HPDE6-E6E7 (cell line): ENCODE data around the gene AKT1S1.

ENCODE experiments used
- DNase-seq: peaks from one replicate; pipeline ENCODE4 v3.0.0; 2011; ENCODE audit warnings: missing footprints; ENCODE audit errors: extremely low spot score

Gene AKT1S1

DNA sequence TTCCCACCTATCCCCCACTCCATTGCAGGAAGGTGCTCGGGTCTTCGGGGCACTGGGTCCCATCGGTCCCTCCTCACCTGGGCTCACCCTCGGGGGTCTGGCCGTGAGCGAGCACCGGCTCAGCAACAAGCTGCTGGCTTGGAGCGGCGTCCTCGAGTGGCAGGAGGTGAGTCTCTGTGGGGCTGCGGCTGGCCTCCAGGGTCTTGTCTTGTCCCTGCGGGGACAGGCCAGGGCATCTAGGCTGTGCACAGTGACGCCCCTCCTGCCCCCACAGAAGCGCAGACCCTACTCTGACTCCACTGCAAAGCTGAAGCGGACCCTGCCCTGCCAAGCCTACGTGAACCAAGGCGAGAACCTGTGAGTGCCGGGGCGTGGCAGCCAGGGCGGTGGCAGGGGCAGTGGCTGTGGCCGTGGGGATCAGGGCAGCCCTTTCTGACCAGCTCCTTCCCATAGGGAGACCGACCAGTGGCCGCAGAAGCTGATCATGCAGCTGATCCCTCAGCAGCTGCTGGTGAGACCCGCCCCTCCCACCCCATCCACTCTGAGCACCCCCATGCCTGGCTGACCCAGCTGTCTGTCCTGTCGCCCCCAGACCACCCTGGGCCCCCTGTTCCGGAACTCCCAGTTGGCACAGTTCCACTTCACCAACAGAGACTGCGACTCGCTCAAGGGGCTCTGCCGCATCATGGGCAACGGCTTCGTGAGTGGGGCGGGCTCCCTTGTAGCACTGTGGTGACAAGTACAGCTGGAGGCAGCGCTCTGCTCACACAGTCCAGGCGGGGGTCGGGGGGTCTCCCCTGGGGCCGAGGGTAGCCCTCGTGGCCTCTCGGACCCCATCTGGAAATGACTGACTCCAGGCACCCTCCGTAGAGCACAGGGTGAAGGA lies 22.5 kb downstream of the AKT1S1 start:
- no peak for DNase-seq

DNA sequence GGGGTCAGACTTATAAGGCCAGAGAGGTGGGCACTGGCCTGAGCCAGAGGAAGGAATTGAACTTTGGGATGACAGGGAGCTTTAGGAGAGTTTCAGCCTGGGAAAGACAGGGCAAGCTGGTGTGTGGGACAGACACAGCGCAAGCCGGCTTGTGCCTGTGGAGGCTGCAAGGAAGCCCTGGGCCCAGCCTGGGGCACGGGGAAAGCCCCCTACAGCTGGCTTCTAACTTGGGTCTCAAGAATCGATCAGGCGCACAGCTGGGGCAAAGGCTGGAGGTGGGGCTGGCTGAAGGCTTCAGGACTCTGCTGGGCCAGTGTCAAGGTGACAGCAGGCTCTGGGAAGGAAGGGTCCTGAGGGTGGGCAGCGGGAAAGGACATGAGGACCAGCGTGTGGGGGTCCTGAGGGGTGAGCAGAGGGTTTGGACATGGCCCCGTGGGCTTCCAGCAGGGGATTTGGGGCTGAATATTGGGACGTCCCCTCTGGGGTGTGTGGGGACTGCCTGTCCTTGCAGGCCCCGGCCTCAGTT lies 23.2 kb downstream of the AKT1S1 start:
- no peak for DNase-seq

DNA sequence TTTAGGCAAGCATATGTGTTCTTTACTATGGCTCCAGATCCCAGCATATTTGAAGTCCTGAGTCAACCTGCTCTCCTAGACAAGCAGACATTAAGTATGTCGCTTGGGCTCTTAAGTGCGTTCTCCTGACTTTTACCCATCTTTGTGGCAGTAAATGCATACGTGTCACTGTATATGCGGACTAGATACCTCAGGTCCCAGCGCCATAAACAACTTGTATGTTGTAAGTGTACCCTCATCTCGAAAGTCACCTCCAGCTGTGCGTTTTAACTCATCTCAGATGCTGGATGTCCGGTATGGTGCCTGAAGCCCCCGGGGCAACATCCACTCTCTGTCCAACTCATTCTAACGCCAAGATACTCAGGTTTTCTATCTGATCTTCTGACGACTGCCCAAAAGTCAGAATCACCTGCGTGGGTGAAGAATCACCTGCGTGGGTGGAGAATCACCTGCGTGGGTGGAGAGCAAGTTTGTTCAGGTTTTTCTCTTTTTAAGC lies 24.5 kb downstream of the AKT1S1 start:
- DNase-seq: no peak

DNA sequence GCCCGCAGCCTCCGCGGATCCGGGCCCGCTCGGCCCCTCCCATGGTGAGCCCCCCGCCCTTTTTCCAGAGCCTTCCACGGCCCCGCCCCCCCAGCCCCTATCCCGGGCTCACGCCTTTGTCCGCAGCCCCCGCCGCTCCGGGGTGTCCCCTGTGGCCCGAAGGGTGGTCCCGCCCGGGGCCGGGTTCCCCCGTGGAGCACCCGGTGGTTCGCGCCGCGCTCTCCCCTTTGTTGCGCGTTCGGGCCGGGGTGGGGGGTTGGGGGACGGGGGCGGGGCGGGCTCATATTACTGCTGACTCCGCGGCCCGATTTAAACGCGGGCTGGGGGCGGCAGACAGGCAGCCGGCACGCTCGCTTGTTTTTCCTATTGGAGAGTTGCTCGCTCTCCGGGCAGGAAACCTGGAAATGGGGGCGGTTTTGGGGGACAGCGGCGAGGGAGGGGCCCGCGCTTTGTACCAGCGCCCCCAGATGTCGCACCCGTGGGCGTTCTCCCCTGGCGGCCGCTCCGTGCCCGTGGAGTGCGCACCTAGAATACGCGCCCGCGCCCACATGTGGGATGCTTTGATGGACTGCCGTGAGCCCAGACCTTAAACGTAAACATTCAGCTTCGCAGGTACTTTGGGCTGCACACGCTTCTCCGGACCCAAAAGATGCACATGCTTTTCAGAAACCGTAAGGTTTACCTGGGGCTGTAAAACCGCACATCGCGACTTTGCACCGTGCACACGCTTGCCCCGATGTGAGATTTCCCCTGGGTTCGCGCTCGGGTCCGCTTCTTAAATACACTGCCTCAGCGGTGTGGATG lies 25.5 kb downstream of the AKT1S1 start:
- no peak for DNase-seq

DNA sequence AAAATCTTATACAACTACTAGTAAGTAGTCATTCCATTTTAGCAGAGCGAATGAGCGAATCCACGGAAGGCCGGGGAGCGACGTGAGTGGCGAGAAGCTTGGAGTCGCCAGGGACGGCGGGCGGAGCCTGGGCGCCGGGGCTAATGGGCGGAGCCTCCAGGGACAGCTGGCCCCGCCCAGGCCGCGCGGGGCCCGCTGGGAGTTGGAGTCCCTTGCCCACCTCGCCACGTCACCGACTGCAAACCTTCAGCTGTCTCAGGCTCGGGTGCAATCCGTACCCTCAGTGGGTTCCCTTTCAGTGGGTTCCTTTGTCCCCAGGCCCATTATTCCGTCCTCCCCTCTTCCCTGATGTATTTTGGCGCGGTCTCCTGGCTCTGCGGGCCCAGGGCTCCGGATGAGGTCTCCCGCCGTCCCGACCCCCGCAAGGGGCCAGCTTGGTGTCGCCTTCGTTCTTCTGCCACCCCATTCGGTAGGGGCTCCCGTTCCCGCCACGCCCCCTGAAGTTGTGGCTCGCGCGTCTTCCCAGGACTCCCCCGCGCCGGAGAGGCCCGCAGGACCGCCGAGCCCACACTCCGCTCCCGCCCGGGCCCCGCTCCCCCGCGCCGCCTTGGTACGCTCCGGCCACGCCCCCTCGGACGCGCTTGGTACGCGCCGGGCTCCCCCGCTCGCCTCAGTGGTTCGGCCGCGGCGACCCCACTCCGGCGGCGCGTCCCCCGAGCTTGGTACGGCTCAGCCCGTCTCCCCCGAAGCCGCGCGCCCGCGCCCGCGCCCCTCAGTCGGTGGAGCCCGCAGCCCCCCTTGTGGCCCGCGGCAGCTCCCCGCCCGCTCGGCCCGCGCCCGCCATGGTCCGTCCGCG lies 26.4 kb downstream of the AKT1S1 start, which contains the start of gene PTOV1:
Gene PTOV1, plus strand, starts transcription at position 673 of the 856 bp plus-strand sequence.
- peak; percentile 97 for DNase-seq

DNA sequence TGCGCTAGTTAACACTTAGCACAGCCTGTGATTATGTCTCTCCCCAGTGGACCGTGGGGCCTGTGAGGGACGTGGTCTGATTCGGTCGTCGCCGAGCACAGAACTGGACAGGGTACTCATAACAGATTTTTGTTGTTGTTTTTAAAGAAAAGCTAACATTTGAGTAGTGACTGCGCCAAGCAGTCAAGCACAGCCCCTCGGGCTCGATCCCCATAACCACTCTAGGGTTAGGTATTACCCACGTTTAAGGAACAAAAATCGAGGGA lies 27.0 kb downstream of the AKT1S1 start:
- DNase-seq: no peak

DNA sequence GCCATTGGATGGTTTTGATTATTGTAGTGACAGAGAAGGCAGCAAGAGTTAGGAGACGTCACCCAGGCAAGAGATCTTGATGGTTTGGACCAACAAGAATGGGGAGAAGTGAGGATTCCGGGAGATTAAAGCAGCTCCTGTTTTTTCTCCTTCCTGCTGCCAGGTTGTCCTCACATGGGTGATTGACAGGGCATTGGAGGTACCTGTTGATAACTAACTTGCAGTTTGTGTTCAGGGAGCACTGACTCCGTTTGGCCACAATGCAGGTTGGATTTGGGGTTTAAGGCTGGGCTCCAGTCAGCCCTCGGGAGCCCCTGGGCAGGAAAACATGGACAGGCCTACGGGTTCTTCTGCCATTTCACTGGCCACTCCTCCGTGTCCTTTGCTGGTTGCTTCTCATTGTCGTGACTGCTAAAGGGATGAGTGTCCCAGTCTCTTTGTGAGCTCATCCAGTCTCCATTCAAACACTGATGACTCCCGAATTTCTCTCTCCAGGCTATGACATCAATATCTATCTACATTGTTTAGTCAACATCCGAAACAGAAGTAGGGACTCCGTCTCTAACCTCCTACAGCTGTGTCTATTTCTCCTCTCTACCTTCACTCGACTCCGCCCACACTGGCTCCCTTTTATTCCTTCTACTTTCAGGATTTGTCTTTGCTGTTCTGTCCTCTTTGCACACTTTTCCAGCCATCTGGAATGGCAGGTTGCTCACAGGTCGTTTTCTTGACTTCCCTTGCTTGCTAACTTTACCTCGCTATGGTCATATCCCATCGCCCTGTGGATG lies 27.5 kb downstream of the AKT1S1 start:
- no peak for DNase-seq

DNA sequence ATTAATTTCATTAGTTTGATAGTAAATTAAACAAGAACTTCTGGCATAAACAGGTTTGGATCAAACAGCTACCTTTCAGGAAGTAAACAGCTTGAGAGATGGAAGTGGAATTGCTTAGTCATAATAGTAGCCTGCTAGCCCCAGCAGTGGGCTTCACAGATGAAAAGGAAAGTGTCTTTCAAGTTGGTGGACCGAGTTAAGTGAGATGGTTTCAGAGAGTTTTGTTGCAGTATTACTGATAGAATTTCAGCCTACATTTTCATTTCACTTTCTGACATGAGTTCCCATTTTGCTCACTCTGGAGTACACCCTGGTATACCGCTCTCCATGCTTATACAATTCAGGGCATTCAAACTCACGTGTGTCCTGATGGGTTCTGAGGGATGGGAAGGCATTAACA lies 28.2 kb downstream of the AKT1S1 start:
- no peak for DNase-seq

DNA sequence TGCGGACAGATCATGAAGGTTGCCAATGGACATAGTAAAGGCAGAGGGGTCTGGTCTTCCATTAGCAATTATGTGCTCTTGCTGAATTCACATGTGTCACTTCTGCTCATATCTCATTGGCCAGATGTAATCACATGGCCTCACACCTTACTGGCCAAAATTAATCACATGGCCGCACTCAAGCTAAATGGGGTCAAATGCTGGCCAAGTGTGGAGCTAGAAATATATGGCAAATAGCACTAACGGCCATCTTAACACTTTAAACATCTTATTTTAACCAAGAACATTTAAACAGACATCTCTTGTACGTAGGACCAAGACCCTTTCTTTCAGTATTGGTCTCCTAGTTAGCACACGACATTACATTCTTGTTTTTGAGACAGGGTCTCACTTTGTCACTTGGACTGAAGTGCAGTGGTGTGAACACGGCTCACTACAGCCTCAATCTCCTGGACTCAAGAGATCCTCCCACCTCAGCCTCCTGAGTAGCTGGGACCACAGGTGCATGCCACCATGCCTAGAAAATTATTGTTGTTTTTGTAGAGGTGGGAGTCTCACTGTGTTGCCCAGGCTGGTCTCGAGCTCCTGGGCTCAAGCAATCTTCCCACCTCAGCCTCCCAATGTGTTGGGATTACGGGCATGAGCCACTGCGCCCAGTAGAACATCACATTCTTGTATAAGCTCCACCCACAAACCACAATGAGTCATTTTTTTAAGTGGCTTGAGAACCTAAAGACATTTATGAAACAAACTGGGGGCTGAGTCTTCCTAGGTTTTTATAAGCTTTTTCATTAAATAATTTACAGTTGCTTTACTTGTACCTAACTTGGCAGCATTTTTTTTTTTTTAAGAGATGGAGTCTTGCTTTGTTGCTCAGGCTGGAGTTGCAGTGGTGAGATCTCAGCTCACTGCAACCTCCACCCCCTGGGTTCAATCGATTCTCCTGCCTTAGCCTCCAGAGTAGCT lies 29.1 kb downstream of the AKT1S1 start:
- DNase-seq: no peak

DNA sequence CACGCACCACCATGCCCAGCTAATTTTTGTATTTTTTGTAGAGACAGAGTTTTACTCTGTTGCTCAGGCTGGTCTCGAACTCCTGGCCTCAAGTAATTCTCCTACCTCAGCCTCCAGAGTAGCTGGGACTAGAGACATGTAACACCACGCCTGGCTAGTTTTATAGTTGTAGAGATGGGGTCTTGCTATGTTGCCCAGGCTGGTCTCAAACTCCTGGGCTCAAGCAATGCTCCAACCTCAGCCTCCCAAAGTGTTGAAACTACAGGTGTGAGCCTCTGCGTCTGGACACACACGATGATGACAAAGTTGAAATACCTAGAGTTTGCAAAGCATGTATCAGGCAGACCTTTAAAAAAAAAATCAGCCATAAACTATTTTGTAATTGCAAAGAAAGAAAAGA lies 30.7 kb downstream of the AKT1S1 start:
- DNase-seq: no peak

DNA sequence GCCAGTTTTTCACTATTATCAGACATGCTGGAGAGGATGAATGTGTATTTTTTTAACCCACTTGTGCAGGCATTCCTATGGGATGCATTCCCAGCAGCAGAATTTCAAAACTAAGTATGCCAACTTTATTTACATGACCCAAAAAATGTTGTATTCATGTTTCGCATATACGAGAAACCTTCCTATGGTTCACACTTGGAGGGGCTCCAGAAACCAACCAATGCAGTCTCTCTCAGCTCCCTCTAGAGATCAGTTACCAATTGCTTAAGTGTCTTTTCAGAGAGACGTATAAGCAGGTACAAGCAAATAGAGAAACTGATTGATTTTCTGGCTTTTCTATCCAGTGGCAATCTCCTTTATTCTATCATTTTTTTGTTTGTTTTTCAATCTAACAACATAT lies 31.7 kb downstream of the AKT1S1 start:
- DNase-seq: no peak

DNA sequence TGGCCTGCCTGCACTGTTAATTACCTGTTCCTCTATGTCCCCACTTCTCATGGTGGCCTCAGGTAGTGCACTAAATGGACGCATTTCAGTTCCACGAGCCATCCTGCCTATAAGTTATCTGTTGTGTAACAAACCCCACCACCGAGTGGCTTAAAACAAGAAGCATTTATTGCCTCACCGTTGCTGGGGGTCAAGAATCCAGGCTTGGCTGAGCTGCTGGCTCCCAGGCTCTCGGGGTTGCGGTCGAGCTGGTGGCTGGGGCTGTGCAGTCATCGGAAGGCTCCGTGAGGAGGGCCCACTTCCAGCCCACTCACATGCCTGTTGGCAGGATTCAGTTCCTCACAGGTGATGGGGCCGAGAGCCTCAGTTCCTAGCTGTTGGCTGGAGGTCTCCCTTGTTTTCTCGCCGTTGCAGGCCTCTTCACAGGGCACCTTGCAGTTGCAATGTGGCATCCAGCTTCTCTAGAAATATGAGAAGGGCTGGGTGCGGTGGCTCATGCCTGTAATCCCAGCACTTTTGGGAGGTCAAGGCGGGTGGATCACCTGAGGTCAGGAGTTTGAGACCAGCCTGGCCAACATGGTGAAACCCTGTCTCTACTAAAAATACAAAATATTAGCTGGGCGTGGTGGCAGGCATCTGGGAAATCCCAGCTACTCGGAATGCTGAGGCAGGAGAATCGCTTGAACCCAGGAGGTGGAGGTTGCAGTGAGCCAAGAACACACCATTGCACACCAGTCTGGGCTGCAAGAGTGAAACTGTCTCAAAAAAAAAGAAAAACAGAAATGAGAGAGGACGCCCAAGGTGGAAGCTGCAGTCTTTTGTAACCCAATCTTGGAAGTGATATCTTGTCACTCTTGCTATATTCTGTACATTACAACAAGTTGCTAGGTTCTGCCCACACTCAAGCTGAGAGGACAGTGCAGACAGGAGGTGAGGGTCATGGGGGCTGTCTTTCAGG lies 32.7 kb downstream of the AKT1S1 start:
- no peak for DNase-seq

DNA sequence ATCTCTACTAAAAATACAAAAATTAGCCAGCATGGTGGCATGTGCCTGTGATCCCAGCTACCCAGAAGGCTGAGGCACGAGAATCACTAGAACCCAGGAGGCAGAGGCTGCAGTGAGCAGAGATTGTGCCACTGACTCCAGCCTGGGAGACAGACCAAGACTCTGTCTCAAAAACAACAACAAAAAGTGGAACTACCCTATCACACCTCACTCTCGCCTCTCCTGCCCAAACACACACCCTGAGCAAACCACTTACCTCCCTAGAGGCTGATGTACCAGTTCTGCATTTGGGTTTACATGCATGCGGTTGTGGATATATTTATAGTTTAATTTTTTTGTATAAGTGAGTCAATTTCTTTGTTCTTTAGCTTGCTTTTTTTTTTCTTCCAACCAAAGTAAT lies 33.9 kb downstream of the AKT1S1 start:
- no peak for DNase-seq

DNA sequence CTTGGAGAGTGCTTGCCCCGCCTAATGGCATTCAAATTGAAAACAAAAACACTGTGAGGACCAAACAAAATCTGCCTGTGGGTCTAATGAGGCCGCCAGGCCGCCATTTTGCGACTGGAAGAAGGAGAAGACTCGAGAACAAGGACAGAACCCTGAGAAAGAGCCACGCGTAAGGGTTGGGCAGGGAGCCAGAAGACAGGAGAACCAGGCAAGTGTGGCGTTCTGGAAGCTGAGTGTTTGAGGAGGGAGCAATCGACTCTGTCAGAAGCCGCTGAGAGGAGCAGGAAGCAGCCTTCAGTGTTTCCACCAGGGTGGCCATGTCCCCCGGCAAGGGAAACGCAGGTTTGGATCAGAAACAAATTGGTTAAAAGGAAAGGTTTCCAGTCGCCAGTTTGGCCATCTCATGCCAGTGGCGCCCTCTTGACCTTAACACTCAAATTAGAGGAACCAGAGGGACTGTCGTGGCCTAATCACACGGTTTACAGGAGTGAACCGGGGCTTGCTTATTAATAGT lies 36.4 kb downstream of the AKT1S1 start:
- no peak for DNase-seq

DNA sequence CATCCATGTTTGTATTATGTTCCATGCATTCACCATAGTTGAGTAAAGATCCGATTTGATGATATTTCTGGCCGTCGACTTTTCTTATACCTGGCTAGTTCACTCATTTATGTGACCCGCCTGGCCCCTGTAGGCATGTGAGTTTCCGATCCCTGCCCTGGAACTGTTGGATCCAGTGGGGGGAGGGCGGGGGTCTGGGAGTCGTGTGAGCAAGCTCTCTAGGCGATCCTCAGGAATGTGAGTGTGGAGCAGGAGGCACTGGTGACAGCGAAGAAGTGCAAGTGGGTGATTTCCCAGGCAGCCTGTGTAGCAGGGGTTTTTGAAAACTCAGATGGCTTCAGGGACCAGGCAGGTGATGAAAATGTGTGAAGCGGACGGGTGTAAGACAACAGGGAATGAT lies 36.8 kb downstream of the AKT1S1 start:
- no peak for DNase-seq

DNA sequence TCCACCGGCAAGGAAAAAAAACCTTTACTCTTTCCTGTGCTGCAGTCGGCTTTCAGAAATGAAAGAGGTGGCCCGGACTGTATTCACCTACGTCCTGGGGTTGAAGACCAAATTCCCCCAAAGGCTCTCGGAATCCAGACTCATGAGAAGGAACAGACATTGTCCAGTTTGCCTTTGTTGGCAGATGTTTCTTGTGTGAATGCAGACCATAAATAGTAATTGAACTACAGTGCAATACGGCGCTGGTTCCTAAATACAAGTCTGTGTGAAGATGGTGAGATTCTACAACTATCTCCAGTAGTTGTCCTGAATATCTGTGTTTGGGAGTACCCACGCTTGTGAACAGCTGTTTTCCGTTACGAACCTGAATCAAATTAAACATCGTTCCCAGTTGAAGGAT lies 37.4 kb downstream of the AKT1S1 start:
- DNase-seq: no peak

DNA sequence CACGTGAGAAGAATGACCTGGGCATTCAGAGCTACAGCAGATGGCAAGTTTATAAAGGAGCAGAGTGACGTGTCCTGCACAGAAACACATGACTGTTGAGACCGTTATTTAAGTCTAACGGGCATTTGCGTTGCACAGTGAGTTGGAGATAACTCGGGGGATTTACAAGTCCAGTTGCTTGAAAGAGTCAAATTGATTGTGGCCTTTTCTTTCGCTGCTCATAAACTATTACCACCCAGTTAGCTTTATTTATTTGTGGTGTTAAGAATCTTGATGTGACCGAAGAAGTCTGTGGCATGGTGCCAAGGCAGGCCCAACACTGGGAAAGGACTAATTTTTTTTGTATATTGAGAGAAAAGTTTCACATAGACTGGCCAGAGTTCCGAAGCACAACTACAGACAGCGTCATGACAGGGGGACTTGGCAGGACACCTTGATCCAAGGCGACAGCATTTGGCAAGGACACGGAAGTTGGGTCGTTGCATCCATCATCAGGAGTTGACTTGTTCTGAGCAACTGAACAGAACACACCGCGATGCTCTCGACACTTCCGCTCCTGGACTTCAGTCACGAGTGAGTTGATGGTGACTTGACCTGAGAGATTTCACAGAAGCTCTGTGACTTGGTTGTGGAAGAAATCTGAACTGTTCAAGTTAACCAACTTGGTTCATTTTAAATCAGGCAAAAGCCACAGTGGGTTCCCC lies 38.1 kb downstream of the AKT1S1 start:
- DNase-seq: no peak

DNA sequence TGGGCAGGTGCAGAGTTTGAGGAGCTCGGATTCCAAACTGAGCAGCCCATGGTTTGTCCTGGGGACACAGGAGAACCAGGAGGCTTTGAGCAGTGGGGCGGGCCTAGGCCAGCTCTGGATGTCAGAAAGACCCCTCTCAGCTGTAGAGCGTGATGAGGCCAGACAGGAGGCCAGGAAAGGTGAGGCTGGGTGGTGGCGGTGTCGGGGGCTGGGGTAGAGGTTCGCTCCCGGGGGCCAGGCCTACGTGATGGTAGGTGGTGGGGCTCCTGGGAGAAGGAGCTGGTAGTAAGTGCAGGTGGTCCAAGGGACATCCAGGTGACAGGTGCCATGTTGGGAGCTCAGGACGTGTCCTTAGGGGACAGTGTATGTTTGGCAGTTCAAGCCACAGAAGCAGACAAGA lies 39.7 kb downstream of the AKT1S1 start:
- no peak for DNase-seq
